Smooth muscle cell (in vitro differentiated cells): ENCODE data around the gene ISG20L2. TPM values are rescaled to one million over a fixed set of nuclear protein-coding genes. Genes with fewer than 3 reads are reported as not detected.
"Not testable (repeated sequence)": the region's sequence is repeated elsewhere in the genome, so short reads cannot be mapped to it uniquely, and the experiment has no call there.

Experiments used
- DNase-seq: peaks from one replicate; lab custom pipeline; 2025; ENCODE audit not compliant: unreplicated experiment; lab: John Stamatoyannopoulos, UW
- H2AFZ ChIP-seq: fragments of 200-600 bp; sonication (generic); 2 replicates; pipeline ENCODE4 v1.6.0; 2016; ENCODE audit warnings: antibody characterized with exemption, low read depth, mild to moderate bottlenecking
- H3F3A ChIP-seq: fragments of 200-600 bp; sonication (generic); 2 replicates; pipeline ENCODE4 v1.6.0; 2017; ENCODE audit warnings: antibody characterized with exemption, low read depth
- H3K27ac ChIP-seq: fragments of 200-600 bp; sonication (generic); 2 replicates; pipeline ENCODE4 v1.5.1; 2016; ENCODE audit warnings: low read depth, mild to moderate bottlenecking
- H3K27me3 ChIP-seq: fragments of 200-600 bp; sonication (generic); 2 replicates; pipeline ENCODE4 v1.6.1; 2016; ENCODE audit warnings: low read depth, mild to moderate bottlenecking
- H3K36me3 ChIP-seq: fragments of 200-600 bp; sonication (generic); 2 replicates; pipeline ENCODE4 v1.5.1; 2016; ENCODE audit warnings: low read depth
- H3K4me1 ChIP-seq: fragments of 200-600 bp; sonication (generic); 2 replicates; pipeline ENCODE4 v1.5.1; 2016; ENCODE audit warnings: low read depth
- H3K4me2 ChIP-seq: fragments of 200-600 bp; sonication (generic); 2 replicates; pipeline ENCODE4 v1.6.0; 2016; ENCODE audit warnings: mild to moderate bottlenecking
- H3K4me3 ChIP-seq: fragments of 200-600 bp; sonication (generic); 2 replicates; pipeline ENCODE4 v1.5.1; 2016; ENCODE audit warnings: mild to moderate bottlenecking
- H3K79me2 ChIP-seq: fragments of 200-600 bp; sonication (generic); 2 replicates; pipeline ENCODE4 v1.6.0; 2016; ENCODE audit warnings: low read depth, mild to moderate bottlenecking
- H3K9ac ChIP-seq: fragments of 200-600 bp; sonication (generic); 2 replicates; pipeline ENCODE4 v1.6.0; 2016; ENCODE audit warnings: low read depth
- H3K9me3 ChIP-seq: fragments of 200-600 bp; sonication (generic); replicated peaks from 2 replicates; pipeline ENCODE4 v1.5.1; 2016; ENCODE audit warnings: low read depth
- H4K20me1 ChIP-seq: fragments of 200-600 bp; sonication (generic); 2 replicates; pipeline ENCODE4 v1.6.0; 2016; ENCODE audit warnings: low read depth
- WGBS: methylation state at CpG from one replicate; pipeline ENCODE4 v1.1.7; 2016; ENCODE audit warnings: low lambda C conversion rate; 5-methylcytosine and 5-hydroxymethylcytosine counted together
- polyA plus RNA-seq: library from polyadenylated mRNA; unstranded; fragments of >200 nt; fragmentation: Nextera tagmentation; extraction: Ambion mirVana; gene quantifications from 2 replicates; pipeline ENCODE4 v1.2.1, GENCODE V29; 2016
- total RNA-seq: library from RNA; depleted of rRNA; stranded (reverse); fragments of >200 nt; gene quantifications from 2 replicates; pipeline ENCODE4 v1.2.3, GENCODE V29; 2014
- TF ChIP-seq, protein P1 (sequence below): fragments of 200-600 bp; sonication (generic); IDR thresholded peaks from 2 replicates; pipeline ENCODE4 v1.5.1; 2017; ENCODE audit warnings: borderline replicate concordance, mild to moderate bottlenecking, antibody characterized with exemption; ENCODE audit not compliant: insufficient read depth, poor library complexity, severe bottlenecking

Gene ISG20L2
- total and polyA plus RNA-seq, 2 experiments from 2014 or later: 13.8 to 17.4 TPM

DNA sequence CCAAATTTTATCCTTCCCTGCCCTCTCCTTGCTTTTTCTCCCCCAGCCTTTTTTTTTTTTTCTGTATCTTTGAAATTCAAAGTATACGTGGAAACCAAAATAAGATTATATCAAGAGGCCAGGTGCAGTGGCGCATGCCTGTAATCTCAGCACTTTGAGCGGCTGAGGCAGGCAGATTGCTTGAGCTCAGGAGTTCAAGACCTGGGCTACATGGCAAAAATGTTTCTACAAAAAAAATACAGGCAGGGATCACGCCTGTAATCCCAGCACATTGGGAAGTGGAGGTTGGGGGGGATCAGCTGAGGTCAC lies 32.2 kb upstream of the ISG20L2 start:
- no peak overlapping the region for H2AFZ ChIP-seq
- no peaks in the 10 kb centered on the region for H3K4me1 ChIP-seq
- DNase-seq: no peak
- H3K9ac ChIP-seq: no peak overlapping the region
- no peaks in the 10 kb centered on the region for H3K9me3 ChIP-seq
- H3K79me2 ChIP-seq: no peaks in the 10 kb centered on the region
- H3F3A ChIP-seq: no peaks in the 10 kb centered on the region
- H3K36me3 ChIP-seq: no peaks in the 10 kb centered on the region
- no peak overlapping the region for H3K27ac ChIP-seq
- no peak overlapping the region for H3K4me2 ChIP-seq
- WGBS: 95% methylated on average over 4 of the region's 4 CpGs
- no peaks in the 10 kb centered on the region for H4K20me1 ChIP-seq
- H3K27me3 ChIP-seq: no peaks in the 10 kb centered on the region
- H3K4me3 ChIP-seq: no peak overlapping the region
- TF ChIP-seq, protein P1, sequence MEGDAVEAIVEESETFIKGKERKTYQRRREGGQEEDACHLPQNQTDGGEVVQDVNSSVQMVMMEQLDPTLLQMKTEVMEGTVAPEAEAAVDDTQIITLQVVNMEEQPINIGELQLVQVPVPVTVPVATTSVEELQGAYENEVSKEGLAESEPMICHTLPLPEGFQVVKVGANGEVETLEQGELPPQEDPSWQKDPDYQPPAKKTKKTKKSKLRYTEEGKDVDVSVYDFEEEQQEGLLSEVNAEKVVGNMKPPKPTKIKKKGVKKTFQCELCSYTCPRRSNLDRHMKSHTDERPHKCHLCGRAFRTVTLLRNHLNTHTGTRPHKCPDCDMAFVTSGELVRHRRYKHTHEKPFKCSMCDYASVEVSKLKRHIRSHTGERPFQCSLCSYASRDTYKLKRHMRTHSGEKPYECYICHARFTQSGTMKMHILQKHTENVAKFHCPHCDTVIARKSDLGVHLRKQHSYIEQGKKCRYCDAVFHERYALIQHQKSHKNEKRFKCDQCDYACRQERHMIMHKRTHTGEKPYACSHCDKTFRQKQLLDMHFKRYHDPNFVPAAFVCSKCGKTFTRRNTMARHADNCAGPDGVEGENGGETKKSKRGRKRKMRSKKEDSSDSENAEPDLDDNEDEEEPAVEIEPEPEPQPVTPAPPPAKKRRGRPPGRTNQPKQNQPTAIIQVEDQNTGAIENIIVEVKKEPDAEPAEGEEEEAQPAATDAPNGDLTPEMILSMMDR: no peak

DNA sequence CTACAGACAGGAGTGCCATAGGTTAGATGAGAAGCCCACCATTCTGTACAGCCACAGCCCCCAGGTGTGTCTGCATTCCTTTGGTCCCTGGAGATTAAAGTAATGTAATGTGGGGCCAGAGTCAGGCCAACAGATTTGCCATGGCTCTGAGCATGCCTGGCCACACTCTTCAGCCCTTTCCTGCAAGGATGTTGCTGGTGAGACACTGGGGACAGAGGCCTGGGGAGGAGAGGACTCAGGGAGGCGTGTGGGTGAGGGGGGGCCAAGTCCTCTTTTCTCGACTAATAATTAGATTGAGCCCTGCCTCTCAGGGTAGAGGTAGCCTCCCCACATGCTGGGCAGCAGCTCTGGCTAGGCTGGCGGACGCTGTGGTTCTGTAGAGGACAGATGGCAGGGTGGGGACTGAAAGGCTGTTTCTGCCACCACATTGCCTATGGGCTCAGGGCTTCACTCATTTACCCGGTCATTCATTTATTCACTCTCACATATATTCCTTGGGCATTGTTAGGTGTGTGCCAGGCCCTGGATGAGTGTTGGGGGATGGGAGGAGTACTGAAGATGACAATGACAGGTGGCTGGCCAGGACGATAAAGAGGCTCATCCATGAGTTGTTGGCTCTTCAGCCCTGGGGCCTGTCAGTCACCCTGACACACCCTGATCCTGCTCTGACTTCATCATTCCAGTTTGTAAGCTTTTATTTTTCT lies 31.7 kb upstream of the ISG20L2 start:
- H2AFZ ChIP-seq: no peak overlapping the region
- DNase-seq: no peak
- H3K9me3 ChIP-seq: no peaks in the 10 kb centered on the region
- no peak overlapping the region for H3K4me2 ChIP-seq
- no peaks in the 10 kb centered on the region for H3F3A ChIP-seq
- TF ChIP-seq, protein P1: no peak
- 80% methylated on average over 6 of the region's 6 CpGs for WGBS
- no peaks in the 10 kb centered on the region for H3K79me2 ChIP-seq
- no peak overlapping the region for H3K27ac ChIP-seq
- no peaks in the 10 kb centered on the region for H4K20me1 ChIP-seq
- no peak overlapping the region for H3K9ac ChIP-seq
- H3K4me1 ChIP-seq: no peaks in the 10 kb centered on the region
- H3K36me3 ChIP-seq: no peaks in the 10 kb centered on the region
- no peak overlapping the region for H3K4me3 ChIP-seq
- no peaks in the 10 kb centered on the region for H3K27me3 ChIP-seq

DNA sequence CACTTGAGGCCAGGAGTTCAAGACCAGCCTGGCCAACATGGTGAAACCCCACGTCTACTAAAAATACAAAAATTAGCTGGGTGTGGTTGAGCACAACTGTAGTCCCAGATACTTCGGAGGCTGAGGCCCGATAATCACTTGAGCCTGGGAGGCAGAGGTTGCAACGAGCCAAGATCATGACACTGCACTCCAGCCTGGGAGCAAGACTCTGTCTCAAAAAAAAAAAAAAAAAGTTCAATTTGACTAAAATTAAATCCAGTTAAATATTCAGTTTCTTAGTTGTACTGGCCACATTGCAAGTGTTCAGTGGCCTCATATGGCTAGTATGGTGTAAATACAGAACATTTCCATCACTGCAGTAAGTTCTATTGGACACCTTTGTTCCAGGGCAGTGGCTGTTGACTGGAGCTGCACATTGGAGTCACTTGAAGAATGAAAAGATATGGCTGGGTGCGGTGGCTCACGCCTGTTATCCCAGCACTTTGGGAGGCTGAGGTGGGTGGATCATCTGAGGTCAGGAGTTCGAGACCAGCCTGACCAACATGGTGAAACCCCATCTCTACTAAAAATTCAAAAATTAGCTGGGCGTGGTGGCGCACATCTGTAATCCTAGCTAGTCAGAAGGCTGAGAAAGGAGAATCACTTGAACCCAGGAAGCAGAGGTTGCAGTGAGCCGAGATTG lies 29.1 kb upstream of the ISG20L2 start:
- not testable (repeated sequence) for H3K9ac ChIP-seq, H3K9me3 ChIP-seq, H3K79me2 ChIP-seq, H3F3A ChIP-seq, H3K4me2 ChIP-seq, H2AFZ ChIP-seq, H3K4me1 ChIP-seq, H3K4me3 ChIP-seq, DNase-seq, H3K27me3 ChIP-seq, H3K36me3 ChIP-seq, H3K27ac ChIP-seq, H4K20me1 ChIP-seq
- WGBS: 96% methylated on average over 10 of the region's 10 CpGs

DNA sequence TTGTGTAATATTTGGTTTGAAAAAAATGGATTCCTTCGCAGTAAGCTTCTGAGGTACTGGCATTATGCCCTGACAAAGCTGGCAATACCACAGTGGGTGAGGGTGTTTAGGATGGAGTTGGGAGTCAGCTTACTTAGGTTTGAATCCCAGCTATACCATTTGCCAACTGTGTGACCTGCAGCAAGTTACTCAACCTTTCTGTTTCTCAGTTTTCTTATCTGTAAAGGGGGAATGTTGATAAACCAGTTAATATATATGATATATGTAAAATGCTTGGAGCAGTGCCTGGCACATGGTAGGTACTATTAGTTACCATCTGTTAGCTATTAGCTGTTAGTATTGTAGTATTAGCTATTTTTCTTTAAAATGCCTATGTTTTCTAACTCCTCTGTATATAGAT lies 27.8 kb upstream of the ISG20L2 start:
- peaks cover 7% of the 10 kb centered on the region for H3K79me2 ChIP-seq
- DNase-seq: no peak

More for the DNA sequence above, 27.8 kb upstream of the ISG20L2 start:
- Histone ChIP-seq H3K27me3 (no peaks in the 10 kb centered on the region), H3K4me2 (no peak overlapping the region), H3F3A (no peaks in the 10 kb centered on the region), H3K4me1 (peaks cover 8% of the 10 kb centered on the region), H2AFZ (no peak overlapping the region), H4K20me1 (no peaks in the 10 kb centered on the region), H3K4me3 (no peak overlapping the region), H3K9ac (no peak overlapping the region), H3K27ac (no peak overlapping the region), H3K36me3 (no peaks in the 10 kb centered on the region), H3K9me3 (no peaks in the 10 kb centered on the region)
- TF ChIP-seq, protein P1: no peak
- 100% methylated on average over 1 of the region's 1 CpG for WGBS
